GM23338 (cell line): Measurements from ENCODE around the gene ATP10B. TPM values are rescaled to one million over a fixed set of nuclear protein-coding genes. Genes with fewer than 3 reads are reported as not detected.

Experiments used
- ATAC-seq: fragments of 200-7000 bp; cut with Tn5 transposase; 3 replicates; pipeline ENCODE4 v1.9.1; 2020
- DNase-seq: peaks from one replicate; pipeline ENCODE4 v3.0.0-alpha.2; 2015; ENCODE audit warnings: low spot score
- H2AFZ ChIP-seq: fragments of 200-600 bp; sonication (generic); 2 replicates; pipeline ENCODE4 v1.8.0; 2016; ENCODE audit warnings: antibody characterized with exemption, mild to moderate bottlenecking, moderate library complexity
- H3F3A ChIP-seq: fragments of 200-600 bp; sonication (generic); replicated peaks from 2 replicates; pipeline ENCODE4 v1.8.0; 2017; ENCODE audit warnings: antibody characterized with exemption, mixed run types, low read depth
- H3K27ac ChIP-seq: fragments of 200-600 bp; sonication (generic); 2 replicates; pipeline ENCODE4 v1.6.1; 2016; ENCODE audit warnings: low read depth
- H3K27me3 ChIP-seq: fragments of 200-600 bp; sonication (generic); 2 replicates; pipeline ENCODE4 v1.8.0; 2016; ENCODE audit warnings: mild to moderate bottlenecking, mixed run types, moderate library complexity; ENCODE audit not compliant: insufficient read depth
- H3K36me3 ChIP-seq: fragments of 200-600 bp; sonication (generic); 2 replicates; pipeline ENCODE4 v1.8.0; 2016; ENCODE audit warnings: mild to moderate bottlenecking; ENCODE audit not compliant: insufficient read depth
- H3K4me1 ChIP-seq: fragments of 200-600 bp; sonication (generic); 2 replicates; pipeline ENCODE4 v1.8.0; 2016; ENCODE audit warnings: mild to moderate bottlenecking, moderate library complexity; ENCODE audit not compliant: insufficient read depth
- H3K4me2 ChIP-seq: fragments of 200-600 bp; sonication (generic); 2 replicates; pipeline ENCODE4 v1.7.1; 2017; ENCODE audit warnings: mixed run types
- H3K4me3 ChIP-seq: fragments of 200-600 bp; sonication (generic); 2 replicates; pipeline ENCODE4 v1.6.1; 2016; ENCODE audit warnings: mixed run types
- H3K79me2 ChIP-seq: fragments of 200-600 bp; sonication (generic); replicated peaks from 2 replicates; pipeline ENCODE4 v1.8.0; 2017; ENCODE audit warnings: mild to moderate bottlenecking; ENCODE audit not compliant: insufficient read depth
- H3K9me2 ChIP-seq: fragments of 200-600 bp; sonication (generic); 2 replicates; pipeline ENCODE4 v1.8.0; 2017; ENCODE audit not compliant: insufficient read depth
- H4K20me1 ChIP-seq: fragments of 200-600 bp; sonication (generic); replicated peaks from 2 replicates; pipeline ENCODE4 v1.8.0; 2017; ENCODE audit warnings: mild to moderate bottlenecking; ENCODE audit not compliant: insufficient read depth
- H3K27ac Mint-ChIP-seq: 2 replicates; pipeline ENCODE4 v1.8.0; 2020; ENCODE audit warnings: inconsistent platforms, mild to moderate bottlenecking, moderate library complexity, mixed read lengths
- H3K27me3 Mint-ChIP-seq: 3 replicates; pipeline ENCODE4 v1.8.0; 2022; ENCODE audit warnings: low read depth, mild to moderate bottlenecking, moderate library complexity, mixed read lengths, inconsistent platforms; ENCODE audit not compliant: insufficient read depth, poor library complexity
- H3K36me3 Mint-ChIP-seq: 3 replicates; pipeline ENCODE4 v1.8.0; 2021; ENCODE audit warnings: low read depth, mild to moderate bottlenecking, inconsistent platforms, moderate library complexity, mixed read lengths
- H3K4me1 Mint-ChIP-seq: 3 replicates; pipeline ENCODE4 v1.8.0; 2020; ENCODE audit warnings: mild to moderate bottlenecking, inconsistent platforms, mixed read lengths
- H3K4me3 Mint-ChIP-seq: 3 replicates; pipeline ENCODE4 v1.8.0; 2021; ENCODE audit warnings: moderate library complexity, mild to moderate bottlenecking, inconsistent platforms, mixed read lengths
- H3K9me3 Mint-ChIP-seq: 3 replicates; pipeline ENCODE4 v1.8.0; 2020; ENCODE audit warnings: moderate library complexity, mild to moderate bottlenecking, inconsistent platforms, mixed read lengths
- NANOG ChIP-seq: IDR thresholded peaks from 2 replicates; pipeline ENCODE4 v1.6.1; 2016; ENCODE audit warnings: antibody characterized with exemption, borderline replicate concordance
- ZNF331 ChIP-seq: fragments of 250-450 bp; sonication (Bioruptor Pico); IDR thresholded peaks from 2 replicates; pipeline ENCODE4 v1.5.0; 2020; ENCODE audit warnings: low read depth, mild to moderate bottlenecking, moderate library complexity
- polyA plus RNA-seq: library from polyadenylated mRNA; unstranded; fragments of >200 nt; fragmentation: Nextera tagmentation; extraction: Ambion mirVana; gene quantifications from 2 replicates; pipeline ENCODE4 v1.2.1, GENCODE V29; 2016
- total RNA-seq: library from RNA; depleted of rRNA; stranded (reverse); fragments of >200 nt; shearing (Covaris generic); gene quantifications from 2 replicates; pipeline ENCODE4 v1.2.3, GENCODE V29; 2014
- TF ChIP-seq, protein P1 (sequence below): fragments of 250-450 bp; sonication (Bioruptor Pico); IDR thresholded peaks from 2 replicates; pipeline ENCODE4 v1.5.0; 2020; ENCODE audit warnings: mild to moderate bottlenecking, moderate library complexity
- TF ChIP-seq, protein P2 (sequence below): IDR thresholded peaks from 2 replicates; pipeline ENCODE4 v1.6.1; 2016; ENCODE audit warnings: antibody characterized with exemption
- TF ChIP-seq, protein P3 (sequence below), 2 experiments: fragments of 200-600 bp in 1 of 2; sonication (generic) in 1 of 2; conservative IDR thresholded peaks; 2 replicates each; pipeline versions ENCODE4 v1.5.1 to v1.6.1; 2016 to 2017; ENCODE audit warnings: antibody characterized with exemption in 2 of 2, low read depth in 2 of 2, mild to moderate bottlenecking in 2 of 2, moderate library complexity in 1 of 2

The ATP10B gene
- total and polyA plus RNA-seq, 2 experiments from 2014 or later, result 0.11 to 0.14 TPM

DNA sequence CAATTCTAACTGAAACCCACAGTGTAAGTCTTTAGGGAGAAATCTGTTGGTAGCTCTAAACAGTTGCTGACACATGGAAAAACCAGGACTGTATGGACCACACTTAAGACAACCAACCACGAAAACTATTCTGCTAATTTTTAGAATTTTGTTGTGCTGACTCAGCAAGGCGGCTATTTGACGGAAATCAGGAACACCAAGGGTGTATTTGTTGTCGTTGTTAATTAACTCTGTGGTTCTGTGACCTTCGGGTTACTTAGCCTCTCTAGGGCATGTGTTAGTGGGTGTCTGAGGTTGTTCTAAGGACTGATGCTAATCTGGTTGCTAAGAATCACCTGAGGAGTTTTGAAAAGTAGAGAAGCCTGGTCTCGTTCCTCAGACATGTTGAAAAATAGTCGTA lies 79.2 kb downstream of the ATP10B start (continued):
- TF ChIP-seq, protein P1, sequence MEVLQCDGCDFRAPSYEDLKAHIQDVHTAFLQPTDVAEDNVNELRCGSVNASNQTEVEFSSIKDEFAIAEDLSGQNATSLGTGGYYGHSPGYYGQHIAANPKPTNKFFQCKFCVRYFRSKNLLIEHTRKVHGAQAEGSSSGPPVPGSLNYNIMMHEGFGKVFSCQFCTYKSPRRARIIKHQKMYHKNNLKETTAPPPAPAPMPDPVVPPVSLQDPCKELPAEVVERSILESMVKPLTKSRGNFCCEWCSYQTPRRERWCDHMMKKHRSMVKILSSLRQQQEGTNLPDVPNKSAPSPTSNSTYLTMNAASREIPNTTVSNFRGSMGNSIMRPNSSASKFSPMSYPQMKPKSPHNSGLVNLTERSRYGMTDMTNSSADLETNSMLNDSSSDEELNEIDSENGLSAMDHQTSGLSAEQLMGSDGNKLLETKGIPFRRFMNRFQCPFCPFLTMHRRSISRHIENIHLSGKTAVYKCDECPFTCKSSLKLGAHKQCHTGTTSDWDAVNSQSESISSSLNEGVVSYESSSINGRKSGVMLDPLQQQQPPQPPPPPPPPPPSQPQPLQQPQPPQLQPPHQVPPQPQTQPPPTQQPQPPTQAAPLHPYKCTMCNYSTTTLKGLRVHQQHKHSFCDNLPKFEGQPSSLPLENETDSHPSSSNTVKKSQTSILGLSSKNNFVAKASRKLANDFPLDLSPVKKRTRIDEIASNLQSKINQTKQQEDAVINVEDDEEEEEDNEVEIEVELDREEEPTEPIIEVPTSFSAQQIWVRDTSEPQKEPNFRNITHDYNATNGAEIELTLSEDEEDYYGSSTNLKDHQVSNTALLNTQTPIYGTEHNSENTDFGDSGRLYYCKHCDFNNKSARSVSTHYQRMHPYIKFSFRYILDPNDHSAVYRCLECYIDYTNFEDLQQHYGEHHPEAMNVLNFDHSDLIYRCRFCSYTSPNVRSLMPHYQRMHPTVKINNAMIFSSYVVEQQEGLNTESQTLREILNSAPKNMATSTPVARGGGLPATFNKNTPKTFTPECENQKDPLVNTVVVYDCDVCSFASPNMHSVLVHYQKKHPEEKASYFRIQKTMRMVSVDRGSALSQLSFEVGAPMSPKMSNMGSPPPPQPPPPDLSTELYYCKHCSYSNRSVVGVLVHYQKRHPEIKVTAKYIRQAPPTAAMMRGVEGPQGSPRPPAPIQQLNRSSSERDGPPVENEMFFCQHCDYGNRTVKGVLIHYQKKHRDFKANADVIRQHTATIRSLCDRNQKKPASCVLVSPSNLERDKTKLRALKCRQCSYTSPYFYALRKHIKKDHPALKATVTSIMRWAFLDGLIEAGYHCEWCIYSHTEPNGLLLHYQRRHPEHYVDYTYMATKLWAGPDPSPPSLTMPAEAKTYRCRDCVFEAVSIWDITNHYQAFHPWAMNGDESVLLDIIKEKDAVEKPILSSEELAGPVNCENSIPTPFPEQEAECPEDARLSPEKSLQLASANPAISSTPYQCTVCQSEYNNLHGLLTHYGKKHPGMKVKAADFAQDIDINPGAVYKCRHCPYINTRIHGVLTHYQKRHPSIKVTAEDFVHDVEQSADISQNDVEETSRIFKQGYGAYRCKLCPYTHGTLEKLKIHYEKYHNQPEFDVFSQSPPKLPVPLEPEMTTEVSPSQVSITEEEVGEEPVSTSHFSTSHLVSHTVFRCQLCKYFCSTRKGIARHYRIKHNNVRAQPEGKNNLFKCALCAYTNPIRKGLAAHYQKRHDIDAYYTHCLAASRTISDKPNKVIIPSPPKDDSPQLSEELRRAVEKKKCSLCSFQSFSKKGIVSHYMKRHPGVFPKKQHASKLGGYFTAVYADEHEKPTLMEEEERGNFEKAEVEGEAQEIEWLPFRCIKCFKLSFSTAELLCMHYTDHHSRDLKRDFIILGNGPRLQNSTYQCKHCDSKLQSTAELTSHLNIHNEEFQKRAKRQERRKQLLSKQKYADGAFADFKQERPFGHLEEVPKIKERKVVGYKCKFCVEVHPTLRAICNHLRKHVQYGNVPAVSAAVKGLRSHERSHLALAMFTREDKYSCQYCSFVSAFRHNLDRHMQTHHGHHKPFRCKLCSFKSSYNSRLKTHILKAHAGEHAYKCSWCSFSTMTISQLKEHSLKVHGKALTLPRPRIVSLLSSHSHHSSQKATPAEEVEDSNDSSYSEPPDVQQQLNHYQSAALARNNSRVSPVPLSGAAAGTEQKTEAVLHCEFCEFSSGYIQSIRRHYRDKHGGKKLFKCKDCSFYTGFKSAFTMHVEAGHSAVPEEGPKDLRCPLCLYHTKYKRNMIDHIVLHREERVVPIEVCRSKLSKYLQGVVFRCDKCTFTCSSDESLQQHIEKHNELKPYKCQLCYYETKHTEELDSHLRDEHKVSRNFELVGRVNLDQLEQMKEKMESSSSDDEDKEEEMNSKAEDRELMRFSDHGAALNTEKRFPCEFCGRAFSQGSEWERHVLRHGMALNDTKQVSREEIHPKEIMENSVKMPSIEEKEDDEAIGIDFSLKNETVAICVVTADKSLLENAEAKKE (CRISPR knock-in tag), result no peak
- TF ChIP-seq, protein P2, sequence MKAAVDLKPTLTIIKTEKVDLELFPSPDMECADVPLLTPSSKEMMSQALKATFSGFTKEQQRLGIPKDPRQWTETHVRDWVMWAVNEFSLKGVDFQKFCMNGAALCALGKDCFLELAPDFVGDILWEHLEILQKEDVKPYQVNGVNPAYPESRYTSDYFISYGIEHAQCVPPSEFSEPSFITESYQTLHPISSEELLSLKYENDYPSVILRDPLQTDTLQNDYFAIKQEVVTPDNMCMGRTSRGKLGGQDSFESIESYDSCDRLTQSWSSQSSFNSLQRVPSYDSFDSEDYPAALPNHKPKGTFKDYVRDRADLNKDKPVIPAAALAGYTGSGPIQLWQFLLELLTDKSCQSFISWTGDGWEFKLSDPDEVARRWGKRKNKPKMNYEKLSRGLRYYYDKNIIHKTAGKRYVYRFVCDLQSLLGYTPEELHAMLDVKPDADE, result no peak
- TF ChIP-seq, protein P3, sequence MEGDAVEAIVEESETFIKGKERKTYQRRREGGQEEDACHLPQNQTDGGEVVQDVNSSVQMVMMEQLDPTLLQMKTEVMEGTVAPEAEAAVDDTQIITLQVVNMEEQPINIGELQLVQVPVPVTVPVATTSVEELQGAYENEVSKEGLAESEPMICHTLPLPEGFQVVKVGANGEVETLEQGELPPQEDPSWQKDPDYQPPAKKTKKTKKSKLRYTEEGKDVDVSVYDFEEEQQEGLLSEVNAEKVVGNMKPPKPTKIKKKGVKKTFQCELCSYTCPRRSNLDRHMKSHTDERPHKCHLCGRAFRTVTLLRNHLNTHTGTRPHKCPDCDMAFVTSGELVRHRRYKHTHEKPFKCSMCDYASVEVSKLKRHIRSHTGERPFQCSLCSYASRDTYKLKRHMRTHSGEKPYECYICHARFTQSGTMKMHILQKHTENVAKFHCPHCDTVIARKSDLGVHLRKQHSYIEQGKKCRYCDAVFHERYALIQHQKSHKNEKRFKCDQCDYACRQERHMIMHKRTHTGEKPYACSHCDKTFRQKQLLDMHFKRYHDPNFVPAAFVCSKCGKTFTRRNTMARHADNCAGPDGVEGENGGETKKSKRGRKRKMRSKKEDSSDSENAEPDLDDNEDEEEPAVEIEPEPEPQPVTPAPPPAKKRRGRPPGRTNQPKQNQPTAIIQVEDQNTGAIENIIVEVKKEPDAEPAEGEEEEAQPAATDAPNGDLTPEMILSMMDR (conservative IDR thresholded peaks at IDR 0.05; ENCODE audit: low read depth in 2 of 2), result no peak

DNA sequence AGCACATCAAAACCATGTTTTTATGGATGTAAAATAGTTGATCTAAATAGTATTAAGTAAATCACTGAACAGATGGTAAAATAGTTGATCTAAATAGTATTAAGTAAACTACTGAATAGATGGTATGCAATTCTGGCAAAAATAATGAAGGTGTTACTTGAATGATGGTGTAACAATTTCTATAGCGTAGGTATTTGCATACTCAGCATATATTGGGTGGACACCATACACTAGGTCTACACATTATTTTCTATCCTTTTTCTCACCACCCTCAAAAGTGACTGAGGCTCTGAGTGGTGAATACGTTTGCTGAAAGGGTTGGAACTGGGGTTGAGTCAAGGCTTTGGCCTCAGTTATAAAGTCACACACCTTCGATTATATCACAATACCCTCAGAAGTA lies 81.3 kb downstream of the ATP10B start:
- Histone ChIP-seq H3K4me3 (no peak overlapping the region), H4K20me1 (no peaks in the 10 kb centered on the region), H3K79me2 (no peaks in the 10 kb centered on the region), H3K36me3 (no peaks in the 10 kb centered on the region), H3K4me2 (no peak overlapping the region), H3K27me3 (no peaks in the 10 kb centered on the region), H3K27ac (no peak overlapping the region), H2AFZ (no peak overlapping the region), H3F3A (no peaks in the 10 kb centered on the region), H3K4me1 (peaks cover 24% of the 10 kb centered on the region), H3K9me2 (no peaks in the 10 kb centered on the region)
- no peaks in the 10 kb centered on the region for H3K27me3 Mint-ChIP-seq
- H3K4me1 Mint-ChIP-seq, result peaks cover 25% of the 10 kb centered on the region
- DNase-seq (no peak), ATAC-seq (no peak)
- no peaks in the 10 kb centered on the region for H3K36me3 Mint-ChIP-seq
- no peak overlapping the region for H3K4me3 Mint-ChIP-seq
- H3K27ac Mint-ChIP-seq, result no peak overlapping the region
- H3K9me3 Mint-ChIP-seq, result no peaks in the 10 kb centered on the region
- TF ChIP-seq, protein P1 (CRISPR knock-in tag), result no peak
- TF ChIP-seq NANOG, result no peak
- TF ChIP-seq ZNF331 (CRISPR knock-in tag), result no peak
